HG02884 (cell line): ENCODE measurements around the gene ACSM6.

Source experiments
- ATAC-seq: cut with Tn5 transposase; IDR thresholded peaks from one replicate; pipeline ENCODE4 v1.9.1; 2021; ENCODE audit warnings: mild to moderate bottlenecking, moderate library complexity; ENCODE audit not compliant: unreplicated experiment

The ACSM6 gene

GRCh38 chr10:95243318-95243617 is 49.2 kb downstream of the ACSM6 start:
- ATAC-seq, result no peak

- ATAC-seq, result no peak
These were observed 50.1 kb downstream of the ACSM6 start for GRCh38 chr10:95244152-95244551.

GRCh38 chr10:95245425-95246055 is 51.5 kb downstream of the ACSM6 start:
- ATAC-seq, result peak; percentile 88

- ATAC-seq, result no peak
These were observed 52.6 kb downstream of the ACSM6 start for GRCh38 chr10:95246582-95247051.

GRCh38 chr10:95247200-95247880 is 53.3 kb downstream of the ACSM6 start:
- no peak for ATAC-seq

GRCh38 chr10:95247881-95248583 is 54.0 kb downstream of the ACSM6 start:
- no peak for ATAC-seq

GRCh38 chr10:95248989-95249388 is 55.0 kb downstream of the ACSM6 start:
- ATAC-seq, result no peak

- no peak for ATAC-seq
These were observed 55.4 kb downstream of the ACSM6 start for GRCh38 chr10:95249467-95249866.

GRCh38 chr10:95250856-95251255 is 56.8 kb downstream of the ACSM6 start:
- ATAC-seq, result no peak

- ATAC-seq, result no peak
These were observed 59.0 kb downstream of the ACSM6 start for GRCh38 chr10:95253007-95253406.

- no peak for ATAC-seq
These were observed 59.6 kb downstream of the ACSM6 start for GRCh38 chr10:95253686-95254085.

- ATAC-seq, result no peak
These were observed 60.6 kb downstream of the ACSM6 start for GRCh38 chr10:95254629-95255028.

GRCh38 chr10:95256268-95256667 is 62.2 kb downstream of the ACSM6 start:
- ATAC-seq, result no peak

- ATAC-seq, result no peak
These were observed 63.8 kb downstream of the ACSM6 start for GRCh38 chr10:95257849-95258248.

GRCh38 chr10:95260397-95260881 is 66.4 kb downstream of the ACSM6 start:
- ATAC-seq, result peak; percentile 70

- ATAC-seq, result no peak
These were observed 67.0 kb downstream of the ACSM6 start for GRCh38 chr10:95260909-95261552.

GRCh38 chr10:95261926-95262325 is 67.9 kb downstream of the ACSM6 start:
- no peak for ATAC-seq

GRCh38 chr10:95262763-95263518 is 68.9 kb downstream of the ACSM6 start:
- ATAC-seq, result no peak

- no peak for ATAC-seq
These were observed 69.8 kb downstream of the ACSM6 start for GRCh38 chr10:95263864-95264226.

GRCh38 chr10:95264227-95265051 is 70.4 kb downstream of the ACSM6 start:
- no peak for ATAC-seq
